ENCODE results near the gene DENND6A.

Gene DENND6A

DNA sequence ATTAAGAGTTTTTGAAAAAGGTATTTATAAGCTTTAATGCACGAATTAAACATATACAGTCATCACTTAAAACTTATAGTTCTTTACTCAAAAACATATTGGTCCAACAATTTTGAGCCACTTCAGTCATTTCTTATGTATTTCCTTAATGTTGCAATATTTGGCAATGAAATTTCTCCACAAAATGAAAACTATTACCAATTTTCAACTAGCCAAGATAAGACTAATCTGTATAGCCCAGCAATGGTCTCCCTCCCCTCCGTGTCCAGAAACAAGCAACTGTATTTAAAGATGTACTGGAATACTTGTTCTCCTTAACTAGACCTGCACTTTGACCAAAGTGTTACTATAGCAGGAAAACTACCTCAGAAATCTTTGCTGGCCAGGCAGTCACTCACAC, 105.0 kb downstream of the DENND6A start:
- TF ChIP-seq, protein P1, sequence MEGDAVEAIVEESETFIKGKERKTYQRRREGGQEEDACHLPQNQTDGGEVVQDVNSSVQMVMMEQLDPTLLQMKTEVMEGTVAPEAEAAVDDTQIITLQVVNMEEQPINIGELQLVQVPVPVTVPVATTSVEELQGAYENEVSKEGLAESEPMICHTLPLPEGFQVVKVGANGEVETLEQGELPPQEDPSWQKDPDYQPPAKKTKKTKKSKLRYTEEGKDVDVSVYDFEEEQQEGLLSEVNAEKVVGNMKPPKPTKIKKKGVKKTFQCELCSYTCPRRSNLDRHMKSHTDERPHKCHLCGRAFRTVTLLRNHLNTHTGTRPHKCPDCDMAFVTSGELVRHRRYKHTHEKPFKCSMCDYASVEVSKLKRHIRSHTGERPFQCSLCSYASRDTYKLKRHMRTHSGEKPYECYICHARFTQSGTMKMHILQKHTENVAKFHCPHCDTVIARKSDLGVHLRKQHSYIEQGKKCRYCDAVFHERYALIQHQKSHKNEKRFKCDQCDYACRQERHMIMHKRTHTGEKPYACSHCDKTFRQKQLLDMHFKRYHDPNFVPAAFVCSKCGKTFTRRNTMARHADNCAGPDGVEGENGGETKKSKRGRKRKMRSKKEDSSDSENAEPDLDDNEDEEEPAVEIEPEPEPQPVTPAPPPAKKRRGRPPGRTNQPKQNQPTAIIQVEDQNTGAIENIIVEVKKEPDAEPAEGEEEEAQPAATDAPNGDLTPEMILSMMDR (IDR thresholded peaks at IDR 0.05): no peak
- Histone ChIP-seq H3K27me3 (no peaks in the 10 kb centered on the region), H3K27ac (no peak overlapping the region), H3K36me3 (peaks cover 0 to 7% (median 4%) of the 10 kb centered on the region in 3 donors), H3K4me3 (no peak overlapping the region), H3K4me1 (peaks cover 0 to 82% (median 21%) of the 10 kb centered on the region in 4 donors), H3K9me3 (no peaks in the 10 kb centered on the region)
- no peak for DNase-seq
- intact Hi-C loops (cut with DNase I; ENCODE audit: low total_unique reads): no loop called here

DNA sequence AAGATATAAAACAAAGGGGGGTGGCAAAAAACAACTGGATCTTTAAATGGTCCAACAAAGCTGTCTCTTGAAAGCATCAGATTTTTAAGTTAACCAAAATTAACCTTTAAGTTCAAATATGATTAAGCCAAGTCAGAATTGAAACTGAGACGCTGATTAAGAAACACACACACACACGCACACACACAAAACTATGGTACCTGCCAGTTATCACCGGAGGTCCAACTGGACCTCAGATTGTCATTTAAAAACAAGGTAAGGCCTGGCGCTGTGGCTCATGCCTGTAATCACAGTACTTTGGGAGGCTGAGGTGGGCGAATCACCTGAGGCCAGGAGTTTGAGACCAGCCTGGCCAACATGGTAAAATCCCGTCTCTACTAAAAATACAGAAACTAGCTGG, 106.1 kb downstream of the DENND6A start:
- TF ChIP-seq, protein P1 (IDR thresholded peaks at IDR 0.05): no peak
- Histone ChIP-seq H3K27ac (no peak overlapping the region), H3K4me3 (no peak overlapping the region), H3K4me1 (peaks cover 0 to 74% (median 17%) of the 10 kb centered on the region in 4 donors), H3K36me3 (peaks cover 4 to 7% (median 5%) of the 10 kb centered on the region in 3 donors), H3K27me3 (no peaks in the 10 kb centered on the region), H3K9me3 (no peaks in the 10 kb centered on the region)
- no peak for DNase-seq
- intact Hi-C loops (cut with DNase I; ENCODE audit: low total_unique reads): no loop called here

DNA sequence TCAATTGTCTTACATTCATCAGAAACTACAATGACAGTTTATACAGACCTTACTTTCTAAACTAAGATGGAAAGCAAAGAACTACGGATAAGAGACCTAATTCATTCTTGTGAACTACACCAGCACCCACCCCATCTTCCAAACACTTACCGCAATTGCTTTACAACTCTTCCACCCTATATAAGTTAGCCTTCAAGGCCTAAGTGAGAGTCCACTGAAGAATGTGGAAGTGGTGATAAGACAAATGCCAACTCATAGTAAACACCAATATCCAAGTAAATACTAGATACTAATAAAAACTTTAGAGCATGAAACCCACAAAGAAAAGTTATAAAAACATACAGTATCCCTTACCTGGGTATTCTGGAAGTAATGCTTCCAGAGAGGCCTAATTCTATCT, 109.3 kb downstream of the DENND6A start:
- Histone ChIP-seq H3K36me3 (peaks cover 7 to 31% (median 8%) of the 10 kb centered on the region in 3 donors), H3K9me3 (no peaks in the 10 kb centered on the region), H3K27me3 (no peaks in the 10 kb centered on the region), H3K4me3 (no peak overlapping the region), H3K4me1 (peaks cover 0 to 55% (median 17%) of the 10 kb centered on the region in 4 donors), H3K27ac (no peak overlapping the region)
- TF ChIP-seq, protein P1 (IDR thresholded peaks at IDR 0.05): no peak
- DNase-seq: no peak
- intact Hi-C loops (cut with DNase I; ENCODE audit: low total_unique reads): no loop called here

DNA sequence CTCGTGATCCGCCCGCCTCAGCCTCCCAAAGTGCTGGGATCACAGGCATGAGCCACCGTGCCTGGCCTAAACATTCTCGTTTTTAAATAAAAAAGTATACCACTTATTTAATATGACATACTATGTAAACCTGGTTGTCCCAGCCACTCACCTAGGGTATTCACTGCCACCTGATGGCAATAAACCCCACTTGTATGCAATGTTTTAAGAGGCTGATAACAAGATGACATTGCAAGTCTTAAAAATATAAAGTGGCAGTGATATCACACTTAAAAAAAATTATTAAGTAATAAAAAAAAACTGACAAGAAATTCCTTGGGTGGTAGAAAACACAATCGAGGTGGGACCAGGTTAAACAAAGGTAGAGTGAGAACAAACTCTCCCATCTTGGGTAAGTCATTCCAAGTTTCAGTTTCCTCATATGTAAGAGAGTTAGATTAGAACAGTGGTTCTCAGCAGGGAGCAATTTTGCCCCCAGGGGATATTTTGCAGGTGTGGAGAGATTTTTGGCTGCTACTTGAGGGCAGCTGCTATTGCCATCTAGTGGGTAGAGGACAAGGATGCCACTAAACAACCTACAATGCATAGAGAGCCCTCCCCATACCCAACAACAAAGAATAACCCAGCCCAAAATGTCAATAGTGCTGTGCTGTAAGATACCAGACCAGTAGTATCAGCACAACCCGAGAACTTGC, 110.3 kb downstream of the DENND6A start:
- Histone ChIP-seq H3K9me3 (no peaks in the 10 kb centered on the region), H3K27ac (no peak overlapping the region), H3K36me3 (peaks cover 11 to 41% (median 17%) of the 10 kb centered on the region in 3 donors), H3K27me3 (no peaks in the 10 kb centered on the region), H3K4me3 (no peak overlapping the region), H3K4me1 (peaks cover 0 to 50% (median 13%) of the 10 kb centered on the region in 4 donors)
- TF ChIP-seq, protein P1 (IDR thresholded peaks at IDR 0.05): no peak
- intact Hi-C loops (cut with DNase I; ENCODE audit: low total_unique reads): no loop called here
- no peak for DNase-seq

DNA sequence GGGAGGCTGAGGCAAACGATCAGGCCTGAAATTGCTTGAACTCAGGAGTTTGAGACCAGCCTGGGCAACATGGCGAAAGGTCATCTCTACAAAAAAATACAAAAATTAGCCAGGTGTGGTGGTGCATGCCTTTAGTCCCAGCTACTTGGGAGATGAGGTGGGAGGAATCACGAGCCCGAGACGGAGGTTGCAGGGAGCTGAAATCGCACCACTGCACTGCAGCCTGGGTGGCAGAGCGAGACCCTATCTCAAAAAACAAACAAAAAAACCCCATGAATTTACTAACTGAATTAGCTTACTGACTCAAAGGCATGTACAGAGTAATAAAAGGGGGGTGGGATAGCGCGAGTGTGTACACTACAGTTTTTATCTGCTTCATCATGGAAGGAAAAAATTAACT, 115.1 kb downstream of the DENND6A start:
- Histone ChIP-seq H3K4me1 (peaks cover 0 to 23% (median 11%) of the 10 kb centered on the region in 4 donors), H3K9me3 (no peaks in the 10 kb centered on the region), H3K36me3 (peaks cover 35 to 66% (median 39%) of the 10 kb centered on the region in 3 donors), H3K27ac (no peak overlapping the region), H3K4me3 (no peak overlapping the region), H3K27me3 (no peaks in the 10 kb centered on the region)
- intact Hi-C loops (cut with DNase I; ENCODE audit: low total_unique reads): no loop called here
- TF ChIP-seq, protein P1 (IDR thresholded peaks at IDR 0.05): no peak
- no peak for DNase-seq
